Body of pancreas (tissue), 4 donors: ENCODE measurements around the gene PRODH2.

Experiments used
- CTCF ChIP-seq, 7 experiments: fragments of 450-650 bp in 4 of 7; fragments of 200-600 bp in 3 of 7; sonication (generic) in 3 of 7; IDR thresholded peaks; one replicate each; pipeline ENCODE4 v1.5.1; 2016 to 2019; ENCODE audit warnings: antibody characterized with exemption in 7 of 7
- POLR2A ChIP-seq, 3 donors: fragments of 450-650 bp; IDR thresholded peaks; one replicate each; pipeline ENCODE4 v1.6.1; 2016; ENCODE audit warnings: antibody characterized with exemption in 3 of 3, mild to moderate bottlenecking in 2 of 3

- TF ChIP-seq CTCF (IDR thresholded peaks at IDR 0.05), result no peak
- TF ChIP-seq POLR2A (IDR thresholded peaks at IDR 0.05), result no peak
Observed at GRCh38 chr19:35818445-35818844, 5.8 kb upstream of the PRODH2 start.
